ENCODE measurements around the gene PPP1R9B. TPM values are rescaled to one million over a fixed set of nuclear protein-coding genes. Genes with fewer than 3 reads are reported as not detected.
A peak's percentile ranks its signal among the peaks of the same experiment; 100 is the strongest.

PPP1R9B gene
- total and polyA plus RNA-seq, 2 of the 8 experiments (the other 6 are each of a cell fraction or from before 2014, with no cell fraction given): 5.2 to 13.1 TPM

DNA sequence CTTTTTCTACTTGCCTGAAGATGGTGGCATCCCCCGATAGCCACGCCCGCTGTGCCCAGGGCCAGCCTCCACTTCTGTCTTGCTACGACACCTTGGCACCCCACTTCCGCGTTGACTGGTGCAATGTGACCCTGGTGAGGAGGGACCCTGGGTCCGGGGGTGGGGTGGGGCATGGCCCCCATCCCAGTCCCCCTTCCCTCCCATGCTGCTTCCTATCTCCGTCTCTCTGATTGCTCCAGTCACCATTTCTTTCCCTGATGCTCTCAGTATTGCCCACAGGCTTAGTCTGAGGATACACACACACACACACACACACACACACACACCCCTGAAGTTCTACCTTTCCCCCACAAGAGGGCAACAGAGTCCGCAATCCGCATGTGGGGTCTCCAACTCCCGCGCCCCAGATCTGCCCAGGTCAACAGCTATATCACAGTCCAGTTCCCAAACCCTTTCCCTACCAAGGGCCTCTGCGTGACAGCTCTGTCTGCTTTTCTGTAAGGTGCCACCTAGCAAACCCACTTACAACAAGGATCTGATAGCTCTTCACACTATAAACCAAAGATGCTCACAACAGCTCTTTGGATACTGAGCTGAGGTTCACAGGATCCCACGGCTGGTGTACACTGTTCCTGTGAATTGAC, 18.8 kb upstream of the PPP1R9B start (continued):
- TF ChIP-seq CTCF (IDR thresholded peaks at IDR 0.05; ENCODE audit: control extremely low read depth in 1 of 3, insufficient read depth in 1 of 3, low read depth in 1 of 3, low read length in 3 of 3): peak; percentile 80 to 98 (median 96)
- TF ChIP-seq, protein P1, sequence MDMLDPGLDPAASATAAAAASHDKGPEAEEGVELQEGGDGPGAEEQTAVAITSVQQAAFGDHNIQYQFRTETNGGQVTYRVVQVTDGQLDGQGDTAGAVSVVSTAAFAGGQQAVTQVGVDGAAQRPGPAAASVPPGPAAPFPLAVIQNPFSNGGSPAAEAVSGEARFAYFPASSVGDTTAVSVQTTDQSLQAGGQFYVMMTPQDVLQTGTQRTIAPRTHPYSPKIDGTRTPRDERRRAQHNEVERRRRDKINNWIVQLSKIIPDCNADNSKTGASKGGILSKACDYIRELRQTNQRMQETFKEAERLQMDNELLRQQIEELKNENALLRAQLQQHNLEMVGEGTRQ (IDR thresholded peaks at IDR 0.05; ENCODE audit: low read length): no peak
- TF ChIP-seq SRF (IDR thresholded peaks at IDR 0.05; ENCODE audit: low read depth, low read length): no peak
- TF ChIP-seq CHD2 (IDR thresholded peaks at IDR 0.05; ENCODE audit: low read length): no peak
- peak; percentile 78 for TF ChIP-seq FOSL1 (IDR thresholded peaks at IDR 0.05; ENCODE audit: insufficient read depth, low read depth, low read length)
- no peak for TF ChIP-seq RFX5 (IDR thresholded peaks at IDR 0.05; ENCODE audit: borderline replicate concordance, low read depth, low read length)
- TF ChIP-seq CREB1 (IDR thresholded peaks at IDR 0.05): peak; percentile 31; the same call in 1 of the 2 replicates
- no peak for TF ChIP-seq GTF2F1 (IDR thresholded peaks at IDR 0.05; ENCODE audit: borderline replicate concordance, low read depth, low read length)
- TF ChIP-seq CBX5 (IDR thresholded peaks at IDR 0.05; ENCODE audit: low read depth, low read length): no peak
- peak; percentile 73 for TF ChIP-seq YY1 (IDR thresholded peaks at IDR 0.05; ENCODE audit: low read depth, low read length)
- no peak for TF ChIP-seq KDM4A (IDR thresholded peaks at IDR 0.05; ENCODE audit: low read depth, low read length, severe bottlenecking)
- peak; percentile 59; the same call in 1 of the 2 replicates for TF ChIP-seq TEAD4 (IDR thresholded peaks at IDR 0.05; ENCODE audit: low read depth, low read length)
- no peak for TF ChIP-seq SP1 (IDR thresholded peaks at IDR 0.05; ENCODE audit: low read depth, low read length)
- TF ChIP-seq, protein P2, sequence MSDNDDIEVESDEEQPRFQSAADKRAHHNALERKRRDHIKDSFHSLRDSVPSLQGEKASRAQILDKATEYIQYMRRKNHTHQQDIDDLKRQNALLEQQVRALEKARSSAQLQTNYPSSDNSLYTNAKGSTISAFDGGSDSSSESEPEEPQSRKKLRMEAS (IDR thresholded peaks at IDR 0.05): peak; percentile 58; the same call in 1 of the 2 replicates
- TF ChIP-seq TBP (IDR thresholded peaks at IDR 0.05; ENCODE audit: low read depth, low read length): no peak; the same call in 1 of the 2 replicates
- no peak for TF ChIP-seq SIX5 (IDR thresholded peaks at IDR 0.05; ENCODE audit: low read depth, low read length)
- no peak for TF ChIP-seq RNF2 (IDR thresholded peaks at IDR 0.05; ENCODE audit: borderline replicate concordance, low read depth, low read length, missing control alignments, poor library complexity, severe bottlenecking)
- TF ChIP-seq EZH2 (IDR thresholded peaks at IDR 0.05; ENCODE audit: low read depth, low read length, severe bottlenecking): no peak
- 0 out of 2 replicates have a peak, but pooled peaks have one; percentile 66 for TF ChIP-seq RXRA (IDR thresholded peaks at IDR 0.05; ENCODE audit: insufficient read depth, low read depth, low read length)
